K562 (cell line): ENCODE results near the gene ZEB2. TPM values are rescaled to one million over a fixed set of nuclear protein-coding genes. Genes with fewer than 3 reads are reported as not detected.
A peak's percentile ranks its signal among the peaks of the same experiment; 100 is the strongest.

Experiments used
- ATAC-seq: fragments of 200-7000 bp; cut with Tn5 transposase; 3 replicates; pipeline ENCODE4 v1.9.1; 2020; ENCODE audit warnings: moderate library complexity
- BruUV-seq: library from RNA; stranded (reverse); fragments of 400-500 nt; replicated peaks from 2 replicates; lab custom pipeline; 2021; lab: Mats Ljungman, UMichigan
- CTCF ChIA-PET: fragments of 300-600 bp; formaldehyde crosslinking; extraction: SDS; loops from one replicate; lab custom pipeline; 2021; ENCODE audit warnings: low intra/inter-chr PET ratio; lab: Yijun Ruan, JAX
- POLR2A ChIA-PET: fragments of 300-600, 350-650 bp; sonication (Branson Sonifier 250); formaldehyde crosslinking; extraction: SDS; loops from one replicate; lab custom pipeline; 2021; ENCODE audit warnings: antibody characterized with exemption, inconsistent platforms; lab: Yijun Ruan, JAX
- DNase-seq, 4 experiments: peaks; one replicate each; pipeline versions ENCODE4 v3.0.0 to v3.0.0-alpha.2; 2011 to 2018; ENCODE audit warnings: low spot score in 3 of 4, mixed read lengths in 3 of 4; ENCODE audit errors: extremely low read depth in 1 of 4
- FAIRE-seq: peaks from 2 replicates; lab custom pipeline; 2011; peaks lifted over from hg19 to GRCh38; lab: Jason Lieb, UNC
- H2AFZ ChIP-seq: 2 replicates; pipeline ENCODE4 v1.6.0; 2011; ENCODE audit warnings: low read depth, low read length, control low read depth, inconsistent platforms
- H3K27ac ChIP-seq: fragments of 200-600 bp; 3 replicates; pipeline ENCODE4 v1.8.0; 2011; ENCODE audit warnings: low read depth, mild to moderate bottlenecking, control low read depth, inconsistent platforms, low read length, moderate library complexity, mixed read lengths; ENCODE audit errors: extremely low read depth
- H3K27me3 ChIP-seq, 2 experiments: fragments of 300-600 bp in 1 of 2; 2 replicates in 1 of 2; 3 replicates in 1 of 2; pipeline versions ENCODE4 v1.6.0 to v1.8.0; 2011; ENCODE audit warnings: inconsistent platforms in 2 of 2, low read length in 2 of 2, mild to moderate bottlenecking in 1 of 2, mixed read lengths in 1 of 2, moderate library complexity in 1 of 2; ENCODE audit not compliant: control insufficient read depth in 2 of 2, insufficient read depth in 2 of 2
- H3K36me3 ChIP-seq: fragments of 300-600 bp; 3 replicates; pipeline ENCODE4 v1.8.0; 2011; ENCODE audit warnings: mild to moderate bottlenecking, low read length, inconsistent platforms; ENCODE audit not compliant: control insufficient read depth, insufficient read depth
- H3K4me1 ChIP-seq, 2 experiments: fragments of 200-600 bp in 1 of 2; replicated peaks in 1 of 2; 2 replicates in 1 of 2; 3 replicates in 1 of 2; pipeline versions ENCODE4 v1.5.1 to v1.8.0; 2011; ENCODE audit warnings: inconsistent platforms in 2 of 2, low read length in 2 of 2, mild to moderate bottlenecking in 1 of 2, mixed read lengths in 1 of 2, moderate library complexity in 1 of 2; ENCODE audit not compliant: control insufficient read depth in 2 of 2, insufficient read depth in 2 of 2
- H3K4me2 ChIP-seq: 2 replicates; pipeline ENCODE4 v1.6.1; 2011; ENCODE audit warnings: low read length, control low read depth, inconsistent platforms, mixed read lengths; ENCODE audit not compliant: insufficient read depth
- H3K4me3 ChIP-seq: fragments of 200-600 bp; sonication (generic), shearing (Covaris generic); 2 replicates; pipeline ENCODE4 v1.5.1; 2016; ENCODE audit warnings: control low read depth, inconsistent platforms
- H3K79me2 ChIP-seq: fragments of 200-600 bp; 3 replicates; pipeline ENCODE4 v1.8.0; 2011; ENCODE audit warnings: low read length, inconsistent platforms; ENCODE audit not compliant: control insufficient read depth, insufficient read depth
- H3K9ac ChIP-seq, 2 experiments: 2 replicates each; pipeline versions ENCODE4 v1.6.0 to v1.6.1; 2011; ENCODE audit warnings: low read depth in 2 of 2, low read length in 2 of 2, control low read depth in 1 of 2, inconsistent platforms in 1 of 2, mild to moderate bottlenecking in 1 of 2, mixed read lengths in 1 of 2; ENCODE audit not compliant: insufficient read depth in 1 of 2
- H3K9me1 ChIP-seq: one replicate; pipeline ENCODE4 v1.6.0; 2011; ENCODE audit warnings: inconsistent platforms, mild to moderate bottlenecking, low read length, moderate library complexity; ENCODE audit not compliant: control insufficient read depth, insufficient read depth
- H3K9me3 ChIP-seq: replicated peaks from 2 replicates; pipeline ENCODE4 v1.5.1; 2011; ENCODE audit warnings: low read depth, low read length, inconsistent platforms; ENCODE audit not compliant: control insufficient read depth, insufficient read depth
- H4K20me1 ChIP-seq: replicated peaks from 2 replicates; pipeline ENCODE4 v1.6.1; 2011; ENCODE audit warnings: low read length, inconsistent platforms, mixed read lengths; ENCODE audit not compliant: control insufficient read depth, insufficient read depth
- ATF2 ChIP-seq: sonication (generic); formaldehyde crosslinking; IDR thresholded peaks from 2 replicates; pipeline ENCODE4 v1.8.1; 2022; ENCODE audit warnings: missing genetic modification reagents
- DEAF1 ChIP-seq: fragments of 450-650 bp; formaldehyde crosslinking; IDR thresholded peaks from 2 replicates; pipeline ENCODE4 v1.4.0; 2020; ENCODE audit warnings: mild to moderate bottlenecking, moderate library complexity
- SUPT5H ChIP-seq: fragments of 450-650 bp; IDR thresholded peaks from 2 replicates; pipeline ENCODE4 v1.6.1; 2016
- WGBS: fragments of 100-300 bp; shearing (Covaris generic); methylation state at CpG from one replicate; pipeline ENCODE4 v1.1.6; 2016; ENCODE audit warnings: low coverage, mixed read lengths; ENCODE audit not compliant: insufficient coverage; ENCODE audit errors: missing lambda C conversion rate; 5-methylcytosine and 5-hydroxymethylcytosine counted together
- in situ Hi-C: fragments of 300-500 bp; cut with MboI; formaldehyde crosslinking; loops from 4 replicates; pipeline ENCODE4 v1.15.0; 2018; ENCODE audit warnings: inconsistent platforms, mixed read lengths
- intact Hi-C: fragments of 100-400 bp; cut with micrococcal nuclease; formaldehyde crosslinking; loops from 2 replicates; pipeline ENCODE4 v1.14.2; 2022
- polyA plus RNA-seq, 8 experiments: library from polyadenylated mRNA; depleted of rRNA in 4 of 8; stranded (reverse) in 5 of 8; unstranded in 3 of 8; fragments of >200 nt; fragmentation: Nextera tagmentation in 2 of 8; fragmentation: Illumina TruSeq in 1 of 8; extraction: Ambion mirVana in 2 of 8; extraction: Trizol in 1 of 8; gene quantifications; 2 replicates each; pipeline versions ENCODE4 v1.2.1 to v1.2.3, GENCODE V29; 2011 to 2014; ENCODE audit warnings: inconsistent platforms in 1 of 8, missing spikeins in 1 of 8
- total RNA-seq, 7 experiments: library from RNA; depleted of rRNA in 6 of 7; stranded (reverse); fragments of >200 nt in 6 of 7; fragmentation: Illumina TruSeq in 2 of 7; extraction: Trizol in 2 of 7; gene quantifications; 2 replicates each; pipeline versions ENCODE4 v1.2.1 to v1.2.3, GENCODE V29; 2011 to 2021; ENCODE audit warnings: low replicate concordance in 1 of 7

The ZEB2 gene
- total and polyA plus RNA-seq, 9 of the 15 experiments (the other 6 are each of a cell fraction or from before 2014, with no cell fraction given) = 15.1 to 113 (median 72.3) TPM

GRCh38 chr2:144472911-144473310, 47.0 kb downstream of the ZEB2 start (continued):
- TF ChIP-seq ATF2 (CRISPR knock-in tag) = no peak

GRCh38 chr2:144472046-144472412, 47.9 kb downstream of the ZEB2 start:
- Histone ChIP-seq H3K4me1 (peaks cover 0 to 16% of the 10 kb centered on the region in 2 experiments; a peak in 4 of 5 replicates), H2AFZ (no peak overlapping the region), H3K36me3 (peaks cover 93% of the 10 kb centered on the region), H3K79me2 (peaks cover 100% of the 10 kb centered on the region), H4K20me1 (peaks cover 7% of the 10 kb centered on the region), H3K9ac (no peak overlapping the region), H3K27me3 (no peaks in the 10 kb centered on the region), H3K4me3 (no peak overlapping the region), H3K4me2 (no peak overlapping the region), H3K27ac (no peak overlapping the region), H3K9me1 (no peaks in the 10 kb centered on the region), H3K9me3 (no peaks in the 10 kb centered on the region)
- POLR2A ChIA-PET = interaction anchor here (0.7 kb wide), 1 partner anchor 21 kb away, joined by 3 read pairs; no protein-coding TSS in a partner anchor
- DNase-seq (no peak), ATAC-seq (no peak), FAIRE-seq (no peak)
- intact Hi-C loops = no loop called here
- TF ChIP-seq DEAF1 (CRISPR knock-in tag) = no peak
- 0 out of 2 replicates have a peak, but pooled peaks have one; percentile 21 for TF ChIP-seq SUPT5H
- in situ Hi-C loops = no loop called here
- no TSS peak for BruUV-seq
- 84% methylated on average over 2 of the region's 2 CpGs for WGBS
- CTCF ChIA-PET = no interaction called here
